Measurements from ENCODE around the gene MYH7. TPM values are rescaled to one million over a fixed set of nuclear protein-coding genes. Genes with fewer than 3 reads are reported as not detected.

MYH7 gene
- total RNA-seq (2014; rRNA removed; shearing (Covaris generic)) = not detected in 2 replicates

GRCh38 chr14:23435543-23436326 is at the start of gene MYH7:
Gene MYH7, minus strand, starts transcription at chr14:23435660. Its CDS starts 1,928 bp downstream, at chr14:23433732.
- DNase-seq (ENCODE audit: low read depth) = no peak

- DNase-seq (ENCODE audit: low read depth) = peak; percentile 6
Observed at GRCh38 chr14:23483236-23483854, 47.9 kb upstream of the MYH7 start.

- no peak for DNase-seq (ENCODE audit: low read depth)
Observed at GRCh38 chr14:23482823-23483148, 47.3 kb upstream of the MYH7 start.

- DNase-seq (ENCODE audit: low read depth) = no peak
Observed at GRCh38 chr14:23481979-23482822, 46.7 kb upstream of the MYH7 start.

GRCh38 chr14:23481362-23481970 is 46.0 kb upstream of the MYH7 start:
- DNase-seq (ENCODE audit: low read depth) = peak; percentile 10

GRCh38 chr14:23478109-23478759 is 42.8 kb upstream of the MYH7 start:
- peak; percentile 42 for DNase-seq (ENCODE audit: low read depth)

GRCh38 chr14:23470947-23471346 is 35.5 kb upstream of the MYH7 start:
- no peak for DNase-seq (ENCODE audit: low read depth)

GRCh38 chr14:23469906-23470403 is 34.5 kb upstream of the MYH7 start:
- peak; percentile 31 for DNase-seq (ENCODE audit: low read depth)

GRCh38 chr14:23469127-23469905 is 33.9 kb upstream of the MYH7 start, which contains the start of gene NGDN:
Gene NGDN, plus strand, starts transcription at chr14:23469703. Its CDS starts 13 bp downstream, at chr14:23469716.
- DNase-seq (ENCODE audit: low read depth) = peak; percentile 100

GRCh38 chr14:23468704-23469126 is 33.3 kb upstream of the MYH7 start:
- no peak for DNase-seq (ENCODE audit: low read depth)

GRCh38 chr14:23465261-23465660 is 29.8 kb upstream of the MYH7 start:
- no peak for DNase-seq (ENCODE audit: low read depth)

- no peak for DNase-seq (ENCODE audit: low read depth)
Observed at GRCh38 chr14:23464700-23465099, 29.2 kb upstream of the MYH7 start.

GRCh38 chr14:23460960-23461359 is 25.5 kb upstream of the MYH7 start:
- DNase-seq (ENCODE audit: low read depth) = no peak

- no peak for DNase-seq (ENCODE audit: low read depth)
Observed at GRCh38 chr14:23457587-23458445, 22.4 kb upstream of the MYH7 start.

- peak; percentile 6 for DNase-seq (ENCODE audit: low read depth)
Observed at GRCh38 chr14:23456883-23457586, 21.6 kb upstream of the MYH7 start.

- no peak for DNase-seq (ENCODE audit: low read depth)
Observed at GRCh38 chr14:23454445-23454856, 19.0 kb upstream of the MYH7 start.

- DNase-seq (ENCODE audit: low read depth) = no peak
Observed at GRCh38 chr14:23452237-23452636, 16.8 kb upstream of the MYH7 start.

GRCh38 chr14:23450379-23450778 is 14.9 kb upstream of the MYH7 start:
- no peak for DNase-seq (ENCODE audit: low read depth)

GRCh38 chr14:23449314-23449713 is 13.9 kb upstream of the MYH7 start:
- DNase-seq (ENCODE audit: low read depth) = no peak
